ENCODE results near the gene ZDHHC8.

The ZDHHC8 gene

DNA sequence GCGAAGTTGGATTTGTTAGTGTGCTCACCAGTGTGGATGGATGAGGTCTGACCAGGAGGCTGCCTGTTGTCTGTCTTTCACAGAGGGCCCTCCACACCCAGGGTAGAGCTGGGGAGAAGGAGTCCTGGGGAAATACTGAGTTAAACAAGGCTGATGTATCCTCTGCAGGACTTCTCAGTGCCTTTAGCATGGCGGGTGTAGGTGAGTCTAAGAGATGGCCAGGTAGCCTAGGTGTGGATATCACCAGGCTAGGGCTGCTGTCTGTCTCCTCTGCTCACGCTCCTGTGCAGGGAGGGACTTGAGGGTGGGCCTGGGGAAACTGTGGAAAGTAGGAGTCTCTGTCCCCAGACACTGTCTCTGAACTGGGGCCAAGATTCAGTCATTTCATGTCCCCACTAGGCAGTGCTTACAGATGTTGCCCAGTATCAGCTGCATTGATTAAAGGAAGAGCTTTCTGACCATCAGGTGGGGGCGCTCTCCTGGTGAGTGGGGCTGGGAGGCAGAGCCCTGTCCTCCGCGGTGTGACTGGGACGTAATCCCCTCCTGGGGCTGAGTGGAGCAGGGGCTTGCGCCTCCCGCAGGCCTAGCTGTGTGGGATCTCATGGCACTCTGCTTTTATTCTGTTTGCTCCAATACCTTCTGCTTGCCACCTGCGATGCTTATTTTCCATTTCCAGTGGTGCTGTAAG lies 54.7 kb downstream of the ZDHHC8 start:
- no peak overlapping the region for H3K4me3 ChIP-seq (ENCODE audit: low read length)
- no peak for DNase-seq (ENCODE audit: low read depth)
- TF ChIP-seq, protein P1, sequence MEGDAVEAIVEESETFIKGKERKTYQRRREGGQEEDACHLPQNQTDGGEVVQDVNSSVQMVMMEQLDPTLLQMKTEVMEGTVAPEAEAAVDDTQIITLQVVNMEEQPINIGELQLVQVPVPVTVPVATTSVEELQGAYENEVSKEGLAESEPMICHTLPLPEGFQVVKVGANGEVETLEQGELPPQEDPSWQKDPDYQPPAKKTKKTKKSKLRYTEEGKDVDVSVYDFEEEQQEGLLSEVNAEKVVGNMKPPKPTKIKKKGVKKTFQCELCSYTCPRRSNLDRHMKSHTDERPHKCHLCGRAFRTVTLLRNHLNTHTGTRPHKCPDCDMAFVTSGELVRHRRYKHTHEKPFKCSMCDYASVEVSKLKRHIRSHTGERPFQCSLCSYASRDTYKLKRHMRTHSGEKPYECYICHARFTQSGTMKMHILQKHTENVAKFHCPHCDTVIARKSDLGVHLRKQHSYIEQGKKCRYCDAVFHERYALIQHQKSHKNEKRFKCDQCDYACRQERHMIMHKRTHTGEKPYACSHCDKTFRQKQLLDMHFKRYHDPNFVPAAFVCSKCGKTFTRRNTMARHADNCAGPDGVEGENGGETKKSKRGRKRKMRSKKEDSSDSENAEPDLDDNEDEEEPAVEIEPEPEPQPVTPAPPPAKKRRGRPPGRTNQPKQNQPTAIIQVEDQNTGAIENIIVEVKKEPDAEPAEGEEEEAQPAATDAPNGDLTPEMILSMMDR (IDR thresholded peaks at IDR 0.05; ENCODE audit: insufficient read depth, low read depth, low read length, missing control alignments) = no peak

DNA sequence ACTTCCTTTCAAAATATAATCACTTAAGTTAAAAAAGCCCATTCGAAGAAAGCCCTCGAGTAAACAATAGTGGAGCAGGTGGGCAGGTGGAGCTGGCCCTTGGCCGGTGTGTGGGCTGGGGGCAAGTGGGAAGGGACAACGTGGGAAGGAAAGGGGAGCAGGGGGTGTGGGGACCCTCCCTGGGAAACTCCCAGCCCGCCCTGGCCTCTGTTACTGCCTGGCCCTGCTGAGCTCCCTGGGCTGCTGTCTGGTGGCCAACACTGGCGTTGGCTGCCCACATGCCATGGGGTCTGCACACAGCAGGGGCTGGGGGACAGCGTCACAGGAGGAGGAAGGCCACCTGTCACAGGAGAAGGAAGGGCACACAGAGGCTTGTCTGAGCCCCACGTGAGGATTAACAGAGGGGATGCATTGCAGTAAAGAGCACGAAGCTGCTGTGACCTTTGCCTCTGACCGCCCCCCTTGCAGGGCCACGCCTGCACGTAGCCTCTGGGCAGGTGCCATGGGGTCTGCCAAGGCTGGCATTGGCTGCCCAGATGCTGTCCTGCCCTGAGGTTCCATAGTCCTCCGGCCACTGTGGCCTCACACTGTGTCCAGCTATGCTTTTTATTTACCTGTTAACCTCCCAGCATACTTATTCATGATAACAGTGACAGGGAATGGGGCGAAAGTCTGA lies 55.4 kb downstream of the ZDHHC8 start:
- TF ChIP-seq, protein P1 (IDR thresholded peaks at IDR 0.05; ENCODE audit: insufficient read depth, low read depth, low read length, missing control alignments) = no peak

DNA sequence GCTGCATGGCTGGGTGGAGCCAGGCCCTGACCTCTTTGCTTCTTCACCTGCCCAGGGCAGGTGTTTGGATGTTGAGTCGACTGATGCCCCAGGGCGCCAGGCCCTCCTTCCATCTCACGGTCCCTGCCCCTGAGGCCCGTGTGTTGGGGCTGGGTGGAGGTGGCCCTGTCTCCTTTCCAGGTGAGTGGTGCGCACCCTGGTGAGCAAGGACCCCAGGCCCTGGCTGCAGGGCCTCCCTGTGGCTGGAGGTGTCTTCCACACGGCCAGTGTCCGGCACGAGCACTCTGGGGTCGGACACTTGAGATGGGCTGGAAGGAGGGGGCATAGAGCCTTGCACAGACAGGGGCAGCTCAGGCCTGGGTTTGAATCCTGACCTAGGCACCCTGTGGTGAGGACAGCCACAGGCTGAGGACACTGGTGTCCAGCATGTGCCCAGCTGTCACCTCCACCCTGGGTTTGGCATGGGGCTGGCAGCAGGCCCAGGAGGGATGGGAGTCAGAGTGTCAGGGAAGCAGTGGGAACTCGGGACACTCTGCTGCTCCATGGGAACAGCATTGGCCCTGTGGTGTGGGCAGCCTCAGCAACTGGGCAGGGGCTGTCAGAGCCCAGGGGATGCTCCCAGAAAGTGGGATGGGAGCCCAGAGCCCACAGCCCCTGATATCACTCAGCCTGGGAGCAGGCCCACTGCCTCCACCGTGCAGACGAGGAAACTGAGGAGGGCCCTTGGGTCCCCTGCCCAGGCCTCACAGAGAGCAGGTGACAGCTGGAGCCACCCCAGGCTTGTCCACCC lies 56.4 kb downstream of the ZDHHC8 start:
- no peak for DNase-seq (ENCODE audit: low read depth)
- no peak overlapping the region for H3K4me3 ChIP-seq (ENCODE audit: low read length)
- TF ChIP-seq, protein P1 (IDR thresholded peaks at IDR 0.05; ENCODE audit: insufficient read depth, low read depth, low read length, missing control alignments) = no peak

More for the DNA sequence above, 55.4 kb downstream of the ZDHHC8 start:
- DNase-seq (ENCODE audit: low read depth) = no peak
- H3K4me3 ChIP-seq (ENCODE audit: low read length) = no peak overlapping the region

DNA sequence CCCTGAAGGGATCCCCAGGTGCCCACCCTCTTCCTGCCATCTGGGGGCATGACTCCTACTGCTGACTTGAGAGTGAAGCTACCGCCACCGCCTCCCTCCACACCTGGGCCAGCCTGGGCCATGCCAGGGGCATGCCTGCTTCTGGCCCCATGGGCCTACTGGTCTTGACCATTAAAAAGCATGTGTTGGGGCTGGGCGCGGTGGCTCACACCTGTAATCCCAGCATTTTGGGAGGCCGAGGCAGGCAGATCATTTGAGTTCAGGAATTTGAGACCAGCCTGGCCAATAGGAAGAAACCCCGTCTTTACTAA lies 56.9 kb downstream of the ZDHHC8 start:
- H3K4me3 ChIP-seq (ENCODE audit: low read length) = no peak overlapping the region
- TF ChIP-seq, protein P1 (IDR thresholded peaks at IDR 0.05; ENCODE audit: insufficient read depth, low read depth, low read length, missing control alignments) = no peak
- DNase-seq (ENCODE audit: low read depth) = no peak

DNA sequence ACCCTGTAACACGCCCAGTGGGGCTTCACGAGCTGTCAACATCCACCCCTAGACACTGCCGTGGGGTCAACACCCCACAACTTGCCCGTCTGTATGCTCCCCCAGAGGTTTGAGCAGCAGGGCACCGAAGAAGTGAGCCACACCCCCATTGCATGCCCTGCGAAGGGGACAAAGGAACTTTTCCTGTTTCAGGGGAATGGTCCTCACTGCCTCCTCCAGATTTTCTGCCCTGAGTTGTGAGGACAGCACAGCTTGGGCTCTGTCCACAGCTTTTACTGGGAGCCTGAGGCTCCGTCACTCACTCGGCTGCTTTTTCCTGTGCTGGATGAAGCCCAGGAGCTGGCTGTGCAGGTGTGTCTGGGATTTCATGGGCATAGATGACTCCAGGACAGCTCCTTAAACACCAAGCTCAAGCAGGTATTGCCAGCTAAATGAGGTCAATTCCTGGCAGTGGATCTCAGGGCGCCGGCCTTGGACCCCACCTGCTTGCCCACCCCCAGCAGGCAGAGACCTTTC lies 59.5 kb downstream of the ZDHHC8 start:
- no peak overlapping the region for H3K4me3 ChIP-seq (ENCODE audit: low read length)
- no peak for DNase-seq (ENCODE audit: low read depth)
- TF ChIP-seq, protein P1 (IDR thresholded peaks at IDR 0.05; ENCODE audit: insufficient read depth, low read depth, low read length, missing control alignments) = no peak

DNA sequence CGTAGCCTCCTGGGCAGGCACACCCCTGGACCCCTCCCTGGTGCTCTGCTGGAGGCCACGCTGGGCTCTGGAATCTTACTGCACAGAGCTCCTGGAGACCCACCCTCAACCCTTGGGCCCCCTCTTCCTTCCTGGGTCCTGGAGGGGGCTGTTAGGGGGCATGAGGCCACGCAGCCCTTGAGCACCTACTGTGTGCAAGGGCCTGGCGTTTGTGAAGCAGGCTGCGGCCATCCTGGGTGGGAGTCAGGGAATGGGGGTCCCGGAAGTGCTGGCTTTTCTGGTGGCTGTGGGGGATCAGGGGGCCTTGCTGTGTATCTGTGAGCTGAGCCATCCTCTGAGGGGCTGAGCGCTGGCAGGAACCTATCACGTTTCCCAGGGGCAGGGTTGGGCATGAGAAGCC lies 60.2 kb downstream of the ZDHHC8 start:
- DNase-seq (ENCODE audit: low read depth) = no peak
- TF ChIP-seq, protein P1 (IDR thresholded peaks at IDR 0.05; ENCODE audit: insufficient read depth, low read depth, low read length, missing control alignments) = no peak
- no peak overlapping the region for H3K4me3 ChIP-seq (ENCODE audit: low read length)

Measured in epithelial cell of esophagus (primary cell).